Myocyte (in vitro differentiated cells): Measurements from ENCODE around the gene TMEM212. TPM values are rescaled to one million over a fixed set of nuclear protein-coding genes. Genes with fewer than 3 reads are reported as not detected.
"Not testable (repeated sequence)": the region's sequence is repeated elsewhere in the genome, so short reads cannot be mapped to it uniquely, and the experiment has no call there.

ENCODE experiments used
- DNase-seq: peaks from one replicate; pipeline ENCODE4 v3.0.0-alpha.2; 2012; ENCODE audit warnings: low read depth
- total RNA-seq: library from RNA; depleted of rRNA; stranded (reverse); fragments of >200 nt; gene quantifications from 2 replicates; pipeline ENCODE4 v1.2.3, GENCODE V29; 2014

TMEM212 gene
- total RNA-seq, 1 donor from 2014 or later, result not detected

GRCh38 chr3:171854649-171855305 lies 11.6 kb downstream of the TMEM212 start:
- no peak for DNase-seq

DNA sequence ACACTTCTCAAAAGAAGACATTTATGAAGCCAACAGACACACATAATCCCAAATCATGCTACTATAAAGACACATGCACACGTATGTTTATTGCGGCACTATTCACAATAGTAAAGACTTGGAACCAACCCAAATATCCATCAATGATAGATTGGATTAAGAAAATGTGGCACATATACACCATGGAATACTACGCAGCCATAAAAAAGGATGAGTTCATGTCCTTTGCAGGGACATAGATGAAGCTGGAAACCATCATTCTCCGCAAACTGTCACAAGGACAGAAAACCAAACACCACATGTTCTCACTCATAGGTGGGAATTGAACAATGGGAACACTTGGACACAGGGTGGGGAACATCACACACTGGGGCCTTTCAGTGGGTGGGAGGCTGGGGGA lies 15.6 kb downstream of the TMEM212 start:
- DNase-seq, result not testable (repeated sequence)

DNA sequence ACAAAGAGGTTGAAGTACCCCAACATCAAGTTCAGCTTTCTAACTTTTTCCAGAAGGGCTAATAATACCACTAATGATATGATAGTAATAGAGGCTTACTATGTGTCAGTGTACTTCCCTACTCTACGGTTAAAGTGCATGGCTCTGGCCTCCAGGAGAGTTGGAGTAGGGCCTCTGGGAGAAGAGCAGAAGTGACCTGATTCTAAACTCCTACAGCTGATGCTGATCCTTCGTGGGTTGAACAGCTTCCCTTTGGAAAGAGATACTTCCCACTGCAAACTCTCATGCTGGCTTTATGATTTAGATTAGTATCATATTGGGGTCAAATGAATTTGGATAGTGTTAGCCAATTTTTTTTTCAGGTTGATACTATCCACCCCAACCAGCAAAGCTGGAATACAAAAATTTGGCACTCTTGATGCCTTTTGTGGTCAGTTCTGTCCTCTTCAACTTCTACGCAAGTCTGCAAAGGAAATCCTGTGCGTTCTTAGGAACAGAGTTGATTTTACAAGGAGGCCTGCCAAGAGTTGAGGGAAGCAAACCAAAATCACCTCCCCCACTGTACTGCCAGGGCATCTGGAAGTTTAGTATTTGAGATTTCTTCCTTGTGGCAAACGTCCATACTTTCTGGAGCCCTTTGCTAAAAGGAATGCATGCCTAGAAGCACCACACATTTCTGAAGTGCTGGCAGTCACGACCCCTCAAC lies 17.8 kb downstream of the TMEM212 start:
- peak; percentile 13 for DNase-seq

- no peak for DNase-seq
These were observed 19.2 kb downstream of the TMEM212 start for GRCh38 chr3:171862392-171862791.

- peak; percentile 74 for DNase-seq
These were observed 19.9 kb downstream of the TMEM212 start for GRCh38 chr3:171862993-171863521.

- no peak for DNase-seq
These were observed 20.8 kb downstream of the TMEM212 start for GRCh38 chr3:171863920-171864319.

DNA sequence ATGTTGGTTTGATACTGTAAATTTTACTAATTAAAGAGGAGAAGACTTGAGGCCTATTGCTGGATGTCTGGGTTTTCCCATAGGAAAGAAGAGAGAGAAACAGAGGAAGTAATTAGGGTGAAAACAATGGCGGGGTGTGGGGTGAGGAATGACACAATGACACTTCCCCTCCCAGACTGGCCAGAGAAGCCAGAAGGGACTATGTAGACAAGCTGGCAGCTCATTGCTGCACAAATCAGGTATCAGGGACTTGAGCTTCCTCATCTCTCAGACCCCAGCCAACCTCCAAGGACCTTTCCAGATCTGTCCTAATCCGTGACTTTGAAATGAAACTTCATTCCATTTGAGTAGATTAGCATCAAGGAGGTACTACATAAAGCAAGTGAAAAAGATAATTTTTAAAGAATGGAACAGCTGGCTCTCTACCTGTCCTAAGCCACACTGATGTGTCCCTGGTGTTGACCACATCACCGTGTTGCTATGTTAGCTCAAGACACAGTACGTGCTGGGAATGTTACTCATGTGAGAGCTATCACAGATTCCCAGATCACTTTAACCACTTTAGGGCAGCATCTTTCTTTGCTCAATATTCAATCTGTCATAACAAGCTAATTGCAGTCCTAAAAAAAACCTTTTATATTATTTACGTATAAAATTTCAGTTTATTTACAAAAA lies 22.2 kb downstream of the TMEM212 start:
- DNase-seq, result no peak

DNA sequence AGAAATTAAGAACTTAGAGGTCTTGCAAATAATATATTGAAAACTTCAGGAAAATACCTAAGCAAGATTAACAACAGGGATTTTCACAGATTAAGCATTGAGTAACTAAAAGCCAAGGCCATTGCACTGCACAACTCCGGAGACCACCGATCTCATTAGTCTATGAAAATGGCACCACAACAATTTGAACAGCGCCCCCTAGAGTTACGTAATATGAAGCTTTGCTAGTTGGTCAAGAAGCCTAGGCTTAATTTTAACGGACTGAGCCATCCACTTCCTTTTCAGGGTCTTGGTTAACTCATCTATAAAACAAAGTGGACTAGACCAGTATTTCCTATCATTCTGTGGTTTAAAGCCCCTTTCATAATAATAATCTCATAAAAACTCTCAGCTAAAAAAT lies 24.8 kb downstream of the TMEM212 start:
- no peak for DNase-seq

DNA sequence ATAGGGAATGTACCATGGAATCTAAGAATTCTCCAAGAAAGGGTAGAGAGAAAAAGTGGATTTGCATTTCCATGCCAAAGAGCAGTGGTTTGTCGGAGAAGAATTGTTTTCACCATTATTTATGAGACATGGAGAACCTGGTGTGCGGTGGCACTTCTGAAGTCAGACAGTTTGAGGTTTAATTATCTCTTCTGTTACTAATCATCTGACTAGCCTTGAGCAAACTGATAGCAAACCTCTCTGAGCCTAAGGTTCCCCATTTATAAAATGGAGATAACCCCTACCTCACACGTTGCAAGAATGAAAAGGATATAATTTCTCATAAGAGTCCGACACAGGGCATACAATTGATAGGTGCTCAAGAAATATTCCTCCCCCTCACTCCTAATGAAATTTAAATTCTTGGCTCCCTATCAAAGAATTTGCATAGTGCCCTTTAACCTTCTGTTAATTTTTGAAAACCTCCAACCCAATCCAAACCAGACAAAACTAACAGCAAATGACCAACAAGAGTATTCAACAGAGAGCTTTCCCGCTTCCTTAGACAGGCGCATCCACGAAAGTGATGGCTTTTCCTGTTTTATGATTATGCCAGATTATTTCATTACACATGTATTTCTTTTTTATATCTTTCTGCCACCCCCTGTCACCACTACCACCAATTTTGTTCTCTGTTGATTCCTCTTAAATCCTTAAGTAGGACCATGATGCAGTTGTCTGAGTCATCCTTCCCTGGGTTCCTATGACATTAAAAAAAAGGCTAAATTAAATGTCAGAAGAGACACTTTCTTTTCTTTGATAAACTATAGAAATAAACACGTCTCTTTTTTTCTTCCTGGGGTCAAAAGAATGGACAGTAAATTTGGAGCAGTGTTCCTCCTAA lies 28.5 kb downstream of the TMEM212 start:
- no peak for DNase-seq

DNA sequence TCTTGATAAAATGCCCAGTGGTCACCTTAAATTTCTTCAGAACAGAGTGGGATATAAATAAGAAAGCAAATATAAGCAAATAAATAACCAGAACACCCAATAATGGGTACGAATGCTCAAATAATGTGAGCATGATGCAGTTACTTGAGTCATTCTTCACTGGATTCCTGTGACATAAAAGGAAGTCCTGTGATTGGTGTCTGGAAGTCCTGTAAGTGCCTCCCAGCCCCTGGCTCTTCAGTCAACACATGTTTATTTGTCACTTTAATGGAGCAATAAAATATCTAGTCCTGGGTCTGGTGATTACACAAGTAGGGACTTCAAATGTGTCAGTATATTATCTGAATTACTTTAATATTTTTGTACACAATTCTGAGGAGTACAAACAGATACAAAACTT lies 30.4 kb downstream of the TMEM212 start:
- DNase-seq, result no peak

- peak; percentile 79 for DNase-seq
These were observed 31.1 kb downstream of the TMEM212 start for GRCh38 chr3:171874251-171874681.

- no peak for DNase-seq
These were observed 31.7 kb downstream of the TMEM212 start for GRCh38 chr3:171874879-171875278.

DNA sequence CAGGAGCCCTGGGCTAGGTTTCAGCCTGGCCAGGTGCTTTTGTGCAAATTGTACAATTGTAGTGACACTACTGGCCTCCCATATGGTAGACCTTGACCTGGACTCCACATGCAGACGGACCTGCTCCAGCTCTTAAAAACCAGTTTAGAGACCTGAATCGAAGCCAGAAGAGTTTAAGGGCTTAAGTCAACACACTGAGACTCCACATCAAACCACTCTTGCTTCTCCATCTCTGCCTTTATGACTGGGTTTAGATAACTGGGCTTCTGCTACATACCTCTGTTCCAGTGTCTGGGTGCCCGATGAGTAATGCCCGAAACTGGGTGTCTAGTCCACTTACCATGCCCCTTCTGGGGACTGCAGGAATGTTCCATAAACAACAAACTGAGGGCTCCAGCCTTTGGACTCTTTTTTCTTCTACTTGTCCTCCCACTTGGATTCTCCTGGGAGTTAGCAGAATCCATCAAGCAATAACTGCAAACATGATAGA lies 32.8 kb downstream of the TMEM212 start:
- no peak for DNase-seq

GRCh38 chr3:171876680-171877147 lies 33.6 kb downstream of the TMEM212 start:
- DNase-seq, result peak; percentile 49

DNA sequence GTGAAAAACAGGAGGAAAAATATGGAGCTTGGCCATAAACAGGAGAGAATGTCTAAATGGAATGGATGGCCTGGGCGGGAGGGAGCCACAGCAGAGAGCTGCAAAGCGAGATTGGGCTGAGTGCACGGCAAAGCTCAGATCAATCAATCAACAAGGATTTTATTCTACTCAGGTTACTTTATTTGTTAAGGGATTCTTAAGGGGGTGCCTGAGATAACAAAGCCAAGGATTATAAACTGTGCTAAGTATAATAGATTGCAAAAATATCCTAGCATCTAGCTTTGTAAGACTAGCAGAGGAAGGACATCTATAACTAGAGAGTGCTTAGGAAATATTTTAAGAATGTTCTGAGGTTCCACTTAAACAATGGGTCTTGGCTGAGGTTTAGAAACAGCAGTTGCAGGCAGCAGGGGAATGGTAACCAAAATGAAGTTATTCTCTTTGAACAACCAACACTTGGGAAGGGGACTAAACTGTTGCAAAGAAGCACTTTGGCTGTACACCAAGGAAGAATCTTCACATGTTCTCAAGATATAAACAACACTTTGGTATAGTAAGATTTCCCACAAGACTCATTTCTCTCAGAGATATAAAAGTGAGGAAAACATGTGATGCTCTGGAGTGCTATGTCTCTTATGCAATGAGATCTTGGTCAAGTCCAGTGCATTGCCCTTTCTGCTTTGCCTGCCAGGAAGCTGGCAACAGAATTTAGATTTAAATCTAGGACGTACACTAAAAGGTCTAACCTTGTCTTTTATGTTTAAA lies 35.5 kb downstream of the TMEM212 start:
- peak; percentile 31 for DNase-seq

- DNase-seq, result peak; percentile 21
These were observed 36.3 kb downstream of the TMEM212 start for GRCh38 chr3:171879472-171879871.

DNA sequence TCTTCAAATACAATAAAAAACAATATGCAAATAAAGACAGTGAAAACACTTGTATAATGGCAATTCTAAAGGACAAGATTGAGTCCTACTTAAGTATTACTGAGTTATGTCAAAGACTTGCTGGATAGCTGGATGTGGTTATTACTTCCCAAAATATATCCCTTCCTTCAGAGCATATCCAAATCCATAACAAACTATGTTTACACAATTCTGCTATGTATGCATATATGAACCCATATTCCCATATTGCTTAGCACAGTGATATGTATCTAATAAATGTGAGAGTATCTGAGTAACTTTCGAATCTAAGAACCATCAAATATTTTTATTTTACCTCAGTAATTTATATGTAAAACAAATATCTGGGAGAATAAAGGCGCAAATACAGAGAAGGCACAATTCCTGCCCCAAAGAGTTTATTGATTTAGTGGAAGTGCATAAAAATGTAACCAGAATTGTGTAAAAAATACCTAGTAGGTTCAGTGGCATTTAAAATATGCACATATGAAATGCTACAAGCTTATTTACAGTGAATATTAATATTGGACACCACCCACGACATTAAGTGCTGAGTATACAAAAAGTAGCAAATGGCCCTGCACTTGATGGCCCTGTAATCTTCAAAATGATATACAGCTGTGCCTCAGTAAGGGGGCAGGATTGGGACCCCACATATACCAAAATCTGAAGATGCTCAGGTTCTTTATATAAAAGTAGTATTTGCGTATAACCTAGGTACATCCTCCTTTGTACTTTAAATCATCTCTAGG lies 37.1 kb downstream of the TMEM212 start:
- DNase-seq, result no peak

DNA sequence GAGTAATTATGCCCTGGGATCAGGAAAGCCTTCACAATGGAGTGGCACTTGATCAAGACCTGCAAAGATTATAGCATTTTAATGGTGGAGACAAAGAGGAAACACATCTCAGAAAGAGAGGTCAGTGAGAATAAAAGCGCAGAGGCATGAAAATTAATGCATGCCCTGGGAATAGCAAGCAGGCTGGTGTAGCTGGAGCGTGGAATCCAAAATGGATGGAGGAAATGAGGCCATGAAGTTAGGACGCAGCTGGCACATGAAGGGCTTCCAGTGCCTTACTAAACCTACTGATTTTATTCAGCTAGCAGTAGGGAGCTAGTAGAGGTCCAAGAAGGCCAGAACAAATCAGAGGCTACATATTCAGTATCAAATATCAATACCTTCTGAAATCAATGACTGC lies 38.1 kb downstream of the TMEM212 start:
- no peak for DNase-seq

- no peak for DNase-seq
These were observed 40.2 kb downstream of the TMEM212 start for GRCh38 chr3:171883257-171883892.
